HG03432 (cell line): Measurements from ENCODE around the gene GDF15.

ENCODE experiments used
- ATAC-seq: cut with Tn5 transposase; IDR thresholded peaks from one replicate; pipeline ENCODE4 v1.9.1; 2021; ENCODE audit warnings: mild to moderate bottlenecking, moderate library complexity; ENCODE audit not compliant: unreplicated experiment

Gene GDF15

DNA sequence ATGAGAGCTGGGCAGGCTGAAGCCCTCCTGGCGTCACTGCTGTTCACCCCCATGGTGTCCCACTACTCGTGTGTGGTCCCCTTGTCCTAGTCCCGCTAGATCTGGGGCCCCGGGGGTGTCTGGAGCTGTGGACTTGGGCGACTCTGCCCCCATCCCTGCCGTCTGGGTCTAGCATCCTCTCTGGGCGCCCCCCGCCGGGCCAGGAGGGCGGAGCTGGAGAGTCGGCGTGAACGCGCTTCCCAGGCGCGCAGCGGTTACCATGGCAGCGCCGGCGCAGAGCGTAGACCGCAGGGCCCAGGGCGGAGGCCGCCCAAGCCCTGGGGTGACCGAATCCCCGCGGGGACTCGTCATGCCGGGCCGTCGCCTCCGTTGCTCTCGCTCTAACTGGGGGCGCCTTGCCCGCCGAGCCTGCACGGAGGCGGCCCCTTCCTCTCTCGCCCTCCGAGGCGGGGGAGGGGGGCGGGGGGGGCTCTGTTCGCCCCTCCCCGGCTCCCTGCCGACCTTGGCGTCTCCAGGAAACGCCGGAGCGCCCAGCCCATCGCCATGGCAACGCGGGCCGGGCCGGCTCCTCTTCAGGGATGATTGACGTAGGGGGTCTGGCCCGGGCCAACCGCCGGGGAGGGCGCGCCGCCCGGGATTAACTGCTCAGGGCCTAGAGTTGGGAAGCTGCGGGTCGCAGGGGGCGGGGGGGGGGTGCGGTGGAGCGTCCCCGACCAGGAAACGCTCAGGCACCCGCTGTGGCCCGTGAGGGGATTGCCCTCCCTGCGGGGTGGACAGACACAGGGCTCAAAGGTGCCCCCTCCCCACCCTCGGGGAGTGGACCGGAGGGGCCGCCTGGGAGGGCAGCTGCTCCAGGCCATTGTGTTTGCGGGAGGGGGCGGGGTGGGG is 43.1 kb downstream of the GDF15 start:
- peak; percentile 71 for ATAC-seq

- no peak for ATAC-seq
These were observed 43.9 kb downstream of the GDF15 start for GRCh38 chr19:18429717-18430416.

- no peak for ATAC-seq
These were observed 44.6 kb downstream of the GDF15 start for GRCh38 chr19:18430417-18431144.

DNA sequence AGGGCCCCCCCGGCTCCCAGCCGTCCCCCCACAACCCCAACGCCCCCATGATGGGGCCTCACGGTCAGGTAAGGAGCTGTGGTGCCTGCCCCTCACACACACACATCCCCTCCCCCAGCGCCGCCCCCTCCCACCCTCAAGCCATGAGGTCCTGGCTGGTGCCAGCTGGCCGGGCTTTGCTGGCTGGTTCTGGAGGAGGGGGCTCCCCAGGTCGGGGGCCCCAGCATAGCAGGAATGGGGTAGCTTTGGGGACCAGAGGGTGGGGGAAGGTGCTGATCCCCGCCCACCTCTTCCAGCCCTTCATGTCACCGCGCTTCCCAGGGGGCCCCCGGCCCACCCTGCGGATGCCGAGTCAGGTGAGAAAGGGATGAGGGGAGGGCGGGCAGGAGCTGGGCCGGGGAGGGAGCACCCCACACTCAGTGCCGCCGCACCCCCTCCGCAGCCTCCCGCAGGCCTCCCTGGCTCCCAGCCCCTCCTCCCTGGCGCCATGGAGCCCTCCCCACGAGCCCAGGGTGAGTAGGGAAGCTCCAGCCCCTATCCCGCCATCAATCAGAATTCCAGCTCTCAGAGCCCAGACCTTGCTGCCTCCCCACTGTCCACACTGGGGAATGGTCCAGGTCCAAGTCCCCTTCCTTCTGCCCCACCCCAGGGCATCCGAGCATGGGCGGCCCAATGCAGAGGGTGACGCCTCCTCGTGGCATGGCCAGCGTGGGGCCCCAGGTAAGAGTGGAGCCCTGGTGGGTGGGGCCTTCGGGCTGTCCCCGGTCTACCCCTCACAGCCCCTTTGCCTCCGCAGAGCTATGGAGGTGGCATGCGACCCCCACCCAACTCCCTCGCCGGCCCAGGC is 45.6 kb downstream of the GDF15 start:
- ATAC-seq, result no peak

GRCh38 chr19:18432275-18433014 is 46.5 kb downstream of the GDF15 start:
- ATAC-seq, result no peak

GRCh38 chr19:18433015-18433691 is 47.2 kb downstream of the GDF15 start:
- no peak for ATAC-seq

DNA sequence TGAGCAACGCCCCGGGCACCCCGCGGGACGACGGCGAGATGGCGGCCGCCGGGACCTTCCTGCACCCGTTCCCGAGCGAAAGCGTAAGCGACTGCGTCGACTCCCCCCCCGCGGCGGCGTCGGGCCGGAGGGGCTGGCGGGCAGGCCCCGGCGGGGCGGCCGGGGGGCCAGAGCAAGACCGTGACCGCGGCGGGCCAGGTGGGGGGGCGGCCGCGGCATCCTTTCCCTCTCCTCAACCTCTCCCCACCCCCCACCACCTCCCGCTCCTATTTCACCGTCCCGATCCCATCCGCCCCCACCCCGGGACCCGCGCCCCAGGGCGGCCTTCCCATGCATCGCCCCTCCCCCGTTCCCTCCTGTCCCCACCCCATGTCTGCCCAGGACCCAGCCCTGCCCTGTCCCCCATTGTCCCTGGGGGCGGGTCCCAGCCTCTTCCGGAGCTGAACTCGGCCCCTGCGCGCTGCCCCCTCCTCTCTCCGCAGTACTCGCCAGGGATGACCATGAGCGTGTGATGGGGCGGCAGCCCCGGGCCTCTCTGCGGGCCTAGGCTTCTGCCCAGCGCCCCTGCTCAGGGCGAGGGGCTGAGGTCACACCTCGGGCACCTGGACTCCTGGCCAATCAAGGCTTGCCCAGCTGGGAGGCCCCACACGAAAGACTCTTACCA is 47.9 kb downstream of the GDF15 start:
- no peak for ATAC-seq

- ATAC-seq, result no peak
These were observed 48.6 kb downstream of the GDF15 start for GRCh38 chr19:18434411-18435175.

DNA sequence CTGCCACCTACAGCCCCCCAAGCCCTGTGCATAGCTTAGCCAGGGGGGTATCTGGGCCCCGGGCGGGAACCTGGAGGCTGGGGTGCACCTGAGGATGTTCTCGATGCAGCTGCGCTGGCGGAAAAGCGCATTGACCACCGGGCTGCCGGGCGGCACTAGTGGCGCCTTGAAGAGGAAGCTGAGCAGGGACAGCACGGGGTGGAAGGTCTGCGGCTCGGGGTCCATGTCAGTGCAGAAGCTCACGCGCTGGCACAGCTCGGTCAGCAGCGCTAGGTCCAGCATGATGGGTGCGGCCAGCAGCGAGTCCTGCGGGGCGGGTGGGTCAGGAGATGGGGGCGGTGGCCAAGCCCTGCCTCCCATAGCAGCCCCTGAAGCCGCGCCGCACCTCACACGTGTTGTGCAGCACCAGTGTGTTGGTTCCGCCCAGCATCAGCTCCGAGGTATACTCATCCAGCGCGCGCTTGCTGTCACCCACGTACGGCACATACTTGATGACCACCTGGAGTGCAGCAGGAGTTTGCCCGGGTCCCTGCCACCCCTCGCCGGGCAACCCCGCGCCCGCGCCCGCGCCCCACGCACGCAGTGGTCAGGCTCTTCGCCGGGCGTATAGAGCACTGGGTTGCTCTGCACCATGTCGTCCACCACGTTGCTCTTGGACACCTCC is 49.4 kb downstream of the GDF15 start:
- no peak for ATAC-seq

- no peak for ATAC-seq
These were observed 50.1 kb downstream of the GDF15 start for GRCh38 chr19:18435842-18436670.

DNA sequence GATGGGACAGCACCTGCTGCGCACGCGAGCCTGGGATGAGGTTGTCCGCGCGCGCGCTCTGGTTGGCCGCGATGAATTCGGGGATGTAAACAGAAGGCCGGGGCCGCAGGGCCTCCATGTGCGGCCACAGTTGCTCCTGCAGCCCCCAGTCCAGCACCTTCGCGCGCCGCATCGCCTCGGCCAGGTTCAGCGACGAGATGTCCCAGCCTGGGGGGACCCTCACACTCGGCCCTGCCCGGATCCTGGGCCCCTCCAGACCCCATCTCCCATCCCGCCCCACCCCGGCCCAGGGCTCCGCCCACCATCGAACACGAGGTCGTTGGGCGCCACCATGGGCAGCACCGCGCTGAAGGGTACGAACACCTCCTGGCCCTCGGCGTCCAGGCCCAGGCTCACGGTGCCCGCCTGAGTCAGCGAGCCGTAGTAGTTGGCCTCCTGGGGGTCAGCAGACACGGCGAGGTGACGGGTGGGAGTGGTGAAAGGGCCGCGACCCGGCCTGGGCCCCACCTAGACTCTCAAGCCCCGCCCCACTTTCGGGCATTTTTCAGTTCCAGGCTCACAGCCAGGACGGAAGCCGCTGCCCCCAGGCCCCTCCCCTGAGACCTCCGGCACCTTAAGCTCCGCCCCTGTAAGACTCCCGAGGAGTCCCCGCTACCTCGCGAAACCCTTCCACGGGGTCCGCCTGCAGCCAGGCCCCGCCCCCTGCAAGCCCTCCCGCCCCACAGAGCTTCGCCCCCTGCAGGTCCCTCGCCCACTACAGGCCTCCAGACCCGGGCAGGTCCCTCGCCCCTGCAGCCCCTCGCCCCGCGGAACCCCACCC is 50.9 kb downstream of the GDF15 start:
- peak; percentile 57 for ATAC-seq

- peak; percentile 12 for ATAC-seq
These were observed 51.8 kb downstream of the GDF15 start, which contains the start of gene ISYNA1 for GRCh38 chr19:18437491-18438330. TSS of gene ISYNA1 (minus strand) at chr19:18438133. CDS start at chr19:18437979, 154 bp downstream.

DNA sequence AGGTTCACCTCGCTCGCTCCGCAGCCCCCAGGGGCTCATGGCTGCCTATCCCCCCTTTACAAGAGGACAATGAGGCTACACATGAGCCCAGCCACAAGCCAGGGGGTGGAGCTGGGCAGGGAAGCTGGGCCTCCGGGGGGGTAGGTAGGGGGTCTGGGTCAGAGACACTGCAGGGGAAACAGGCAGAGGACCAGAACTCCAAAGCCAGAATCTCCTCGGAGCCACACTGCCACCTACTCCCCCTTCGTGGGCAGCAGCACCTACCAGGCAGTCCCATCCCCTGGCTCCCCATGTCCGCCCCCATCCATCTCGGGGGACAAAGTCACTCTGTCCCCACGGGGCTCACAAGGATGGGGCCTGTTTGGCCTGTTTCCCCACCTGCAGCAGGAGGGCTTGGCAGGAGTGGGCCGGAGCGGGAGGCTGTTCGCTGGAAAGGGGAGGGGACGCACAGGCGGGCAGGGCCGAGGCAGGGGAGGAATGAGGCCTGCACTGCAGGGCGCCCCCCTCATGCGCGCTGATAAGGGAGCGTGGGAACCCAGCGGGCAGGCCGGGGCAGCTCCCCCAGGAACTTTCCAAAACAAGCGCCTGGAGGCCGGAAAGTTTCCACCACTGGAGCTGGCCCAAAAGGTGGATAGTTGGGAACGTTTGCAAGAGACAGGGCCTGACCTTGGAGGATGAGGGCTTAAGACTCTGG is 52.5 kb downstream of the GDF15 start:
- ATAC-seq, result no peak
